Activated CD4-positive, alpha-beta T cell treated with anti-CD3 and anti-CD28 coated beads, Interleukin-2, amount 10 ng/mL, durations not matched to agents 7 days and 5 days (primary cell): ENCODE results near the gene RGS18. TPM values are rescaled to one million over a fixed set of nuclear protein-coding genes. Genes with fewer than 3 reads are reported as not detected.

Source experiments
- CTCF ChIA-PET: fragments of 350-600 bp; sonication (Branson Sonifier 250); formaldehyde crosslinking; loops from one replicate; lab custom pipeline; 2021; ENCODE audit warnings: antibody characterized with exemption; lab: Charles Lee
- POLR2A ChIA-PET: fragments of 350-600 bp; sonication (Branson Sonifier 250); formaldehyde crosslinking; loops from one replicate; lab custom pipeline; 2021; ENCODE audit warnings: antibody characterized with exemption; lab: Charles Lee
- DNase-seq: peaks from one replicate; pipeline ENCODE4 v3.0.0-alpha.2; 2020
- H3K27ac Mint-ChIP-seq: one replicate; pipeline ENCODE4 v1.8.0; 2021; ENCODE audit warnings: mild to moderate bottlenecking, moderate library complexity, mixed read lengths
- H3K27me3 Mint-ChIP-seq: one replicate; pipeline ENCODE4 v1.8.0; 2021; ENCODE audit warnings: mixed read lengths
- H3K36me3 Mint-ChIP-seq: one replicate; pipeline ENCODE4 v1.8.0; 2021; ENCODE audit warnings: low read depth, mixed read lengths
- H3K4me1 Mint-ChIP-seq: one replicate; pipeline ENCODE4 v1.8.0; 2021; ENCODE audit warnings: mixed read lengths
- H3K4me3 Mint-ChIP-seq: one replicate; pipeline ENCODE4 v1.8.0; 2021; ENCODE audit warnings: mild to moderate bottlenecking, moderate library complexity, mixed read lengths
- H3K9me3 Mint-ChIP-seq: one replicate; pipeline ENCODE4 v1.8.0; 2021; ENCODE audit warnings: mixed read lengths
- total RNA-seq, 2 experiments: library from RNA; stranded (reverse); gene quantifications; one replicate each; pipeline ENCODE4 v1.2.3, GENCODE V29; 2021

Gene RGS18
- total RNA-seq, 2 experiments from 2014 or later = 0.15 to 0.30 TPM

DNA sequence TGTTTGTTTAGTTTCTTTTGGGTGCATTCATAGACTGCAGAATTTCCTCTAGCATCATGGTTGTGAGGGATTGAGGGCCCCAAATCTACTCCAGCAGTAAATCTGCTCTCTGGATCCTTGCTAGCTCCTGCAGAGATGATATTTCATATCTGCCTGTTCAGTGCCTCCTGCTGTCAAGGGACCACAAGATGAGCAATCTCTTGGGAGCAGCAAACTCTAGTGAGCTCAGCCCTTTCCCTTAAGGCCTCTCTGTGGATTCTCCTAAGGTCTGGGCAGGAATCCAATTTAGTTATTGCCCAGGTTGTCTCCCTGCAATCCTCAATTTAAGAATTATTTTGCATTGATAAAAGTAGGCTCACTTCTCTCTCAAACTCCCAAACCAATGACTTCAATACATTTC, 76.9 kb downstream of the RGS18 start:
- POLR2A ChIA-PET = no interaction called here
- Mint-ChIP-seq H3K4me3 (no peak overlapping the region), H3K36me3 (no peaks in the 10 kb centered on the region), H3K27ac (no peak overlapping the region), H3K9me3 (no peaks in the 10 kb centered on the region), H3K27me3 (no peaks in the 10 kb centered on the region), H3K4me1 (no peaks in the 10 kb centered on the region)
- no peak for DNase-seq
- CTCF ChIA-PET = interaction anchor here (0.6 kb wide), 1 partner anchor 948 kb away, joined by 3 read pairs; no protein-coding TSS in a partner anchor

Other genes starting within 250 kb of the RGS18 start
- not detected for gene RGS21, start 158.5 kb downstream of the RGS18 start, total RNA-seq